Spinal cord (tissue), 10 donors: ENCODE measurements around the gene PDGFRB. TPM values are rescaled to one million over a fixed set of nuclear protein-coding genes. Genes with fewer than 3 reads are reported as not detected.

Experiments
- DNase-seq, 6 donors: peaks; one replicate each; pipeline versions ENCODE4 v3.0.0 to v3.0.0-alpha.2; 2013 to 2015; ENCODE audit warnings: low spot score in 6 of 6, low read depth in 4 of 6
- H3K27ac ChIP-seq: one replicate; pipeline ENCODE4 v1.5.1; 2013; ENCODE audit warnings: low read depth, low read length, control low read depth
- H3K27me3 ChIP-seq: one replicate; pipeline ENCODE4 v1.6.1; 2013; ENCODE audit warnings: low read length; ENCODE audit not compliant: control insufficient read depth, insufficient read depth
- H3K36me3 ChIP-seq: one replicate; pipeline ENCODE4 v1.6.1; 2013; ENCODE audit warnings: low read length; ENCODE audit not compliant: control insufficient read depth, insufficient read depth
- H3K4me1 ChIP-seq: one replicate; pipeline ENCODE4 v1.6.1; 2013; ENCODE audit warnings: low read length; ENCODE audit not compliant: control insufficient read depth, insufficient read depth
- H3K4me3 ChIP-seq: one replicate; pipeline ENCODE4 v1.5.1; 2013; ENCODE audit warnings: low read depth, low read length, control low read depth
- H3K9me3 ChIP-seq: one replicate; pipeline ENCODE4 v1.6.1; 2013; ENCODE audit warnings: low read length; ENCODE audit not compliant: control insufficient read depth, insufficient read depth
- WGBS: methylation state at CpG from one replicate; pipeline ENCODE4 v1.1.5; 2013; ENCODE audit warnings: missing lambda C conversion rate; ENCODE audit not compliant: insufficient coverage; 5-methylcytosine and 5-hydroxymethylcytosine counted together
- polyA plus RNA-seq, 2 donors: library from polyadenylated mRNA; unstranded; fragments of 120-200 nt; gene quantifications; one replicate each; pipeline ENCODE4 v1.2.1, GENCODE V29; 2013; ENCODE audit not compliant: insufficient read length in 2 of 2
- small RNA-seq: library from RNA; depleted of rRNA; stranded (forward); fragments of <200 nt; gene quantifications from one replicate; pipeline ENCODE3, GENCODE V24; 2014; ENCODE audit warnings: low replicate concordance
- total RNA-seq, 2 donors: library from RNA; depleted of rRNA in 1 of 2; stranded (reverse); fragments of 120-200 nt in 1 of 2; fragments of >200 nt in 1 of 2; gene quantifications; one replicate each; pipeline versions ENCODE4 v1.2.3 to v1.2.4, GENCODE V29; 2013 to 2014
- donor health status: healthy.

Gene PDGFRB
- total and polyA plus RNA-seq, 4 donors, result 53.0 to 121 (median 85.2) TPM

DNA sequence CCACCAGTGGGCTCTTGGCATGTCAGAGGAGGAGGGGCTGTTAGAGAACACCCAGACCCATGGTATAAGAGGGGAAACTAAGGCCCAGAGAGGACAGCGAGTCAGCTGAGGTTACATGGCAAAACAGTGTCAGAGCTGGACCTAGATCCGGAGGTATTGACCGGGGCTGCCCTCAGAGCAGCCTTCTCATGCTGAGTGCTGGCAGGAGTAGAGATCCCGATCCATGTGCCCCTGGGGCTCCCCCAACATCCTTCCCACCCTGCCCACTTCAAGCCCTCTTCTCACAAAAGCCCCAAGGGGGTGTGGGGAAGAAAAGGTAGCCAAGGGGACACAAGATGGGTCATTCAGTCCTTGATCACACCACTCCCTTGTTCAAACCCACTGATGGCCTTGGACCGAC is 89.2 kb downstream of the PDGFRB start:
- WGBS, result 100% methylated on average over 4 of the region's 5 CpGs
- no peak for DNase-seq
- Histone ChIP-seq H3K27ac (no peak overlapping the region), H3K27me3 (no peaks in the 10 kb centered on the region), H3K4me1 (peaks cover 17% of the 10 kb centered on the region), H3K36me3 (no peaks in the 10 kb centered on the region), H3K4me3 (no peak overlapping the region), H3K9me3 (no peaks in the 10 kb centered on the region)

DNA sequence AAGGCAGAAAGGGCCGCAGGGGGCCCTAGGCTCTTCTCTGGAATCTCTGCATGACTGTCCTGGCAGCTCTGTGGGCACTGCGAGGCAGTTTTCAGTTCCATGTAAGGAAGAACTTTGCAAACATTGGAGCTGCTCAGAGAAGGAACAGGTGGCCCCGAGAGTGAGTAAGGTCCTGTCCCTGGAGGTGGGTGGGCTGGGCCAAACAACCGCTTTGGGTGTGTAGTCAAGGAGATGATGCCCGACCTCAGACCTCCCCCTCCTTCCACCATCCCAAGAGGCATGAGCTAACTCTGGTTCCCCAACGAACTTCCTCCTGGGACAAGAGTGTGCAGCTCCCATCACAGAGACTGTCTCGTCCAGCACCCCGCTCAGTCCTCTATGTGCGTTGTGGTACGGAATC is 89.8 kb downstream of the PDGFRB start:
- Histone ChIP-seq H3K4me1 (peaks cover 17% of the 10 kb centered on the region), H3K4me3 (no peak overlapping the region), H3K27ac (no peak overlapping the region), H3K27me3 (no peaks in the 10 kb centered on the region), H3K9me3 (no peaks in the 10 kb centered on the region), H3K36me3 (no peaks in the 10 kb centered on the region)
- no peak for DNase-seq
- 87% methylated on average over 7 of the region's 10 CpGs for WGBS

DNA sequence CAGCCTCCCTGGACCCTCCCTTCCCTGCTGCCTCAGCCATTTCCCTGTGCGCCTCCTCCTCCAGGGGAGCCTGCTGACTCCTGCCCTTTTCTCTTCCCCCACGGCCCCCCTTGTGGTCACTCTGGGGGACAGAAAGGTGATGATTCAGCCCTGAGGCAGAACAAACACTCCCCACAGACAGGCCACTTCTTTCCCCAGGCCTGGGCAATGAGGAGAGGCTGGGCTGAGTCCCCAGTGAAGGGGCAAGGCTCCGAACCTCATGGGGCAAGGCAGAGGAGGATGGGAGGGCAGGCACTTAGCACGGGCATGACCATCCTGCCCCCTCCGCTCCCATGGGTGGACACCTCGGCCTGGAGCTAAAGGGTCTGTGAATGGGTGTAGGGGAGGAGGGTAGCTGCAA is 90.3 kb downstream of the PDGFRB start:
- H3K9me3 ChIP-seq, result no peaks in the 10 kb centered on the region
- H3K27me3 ChIP-seq, result no peaks in the 10 kb centered on the region
- no peaks in the 10 kb centered on the region for H3K36me3 ChIP-seq
- H3K27ac ChIP-seq, result no peak overlapping the region
- peak in 1 of 6 donors; percentile 23 for DNase-seq
- H3K4me3 ChIP-seq, result no peak overlapping the region
- WGBS, result 64% methylated on average over 4 of the region's 6 CpGs
- H3K4me1 ChIP-seq, result peaks cover 17% of the 10 kb centered on the region

DNA sequence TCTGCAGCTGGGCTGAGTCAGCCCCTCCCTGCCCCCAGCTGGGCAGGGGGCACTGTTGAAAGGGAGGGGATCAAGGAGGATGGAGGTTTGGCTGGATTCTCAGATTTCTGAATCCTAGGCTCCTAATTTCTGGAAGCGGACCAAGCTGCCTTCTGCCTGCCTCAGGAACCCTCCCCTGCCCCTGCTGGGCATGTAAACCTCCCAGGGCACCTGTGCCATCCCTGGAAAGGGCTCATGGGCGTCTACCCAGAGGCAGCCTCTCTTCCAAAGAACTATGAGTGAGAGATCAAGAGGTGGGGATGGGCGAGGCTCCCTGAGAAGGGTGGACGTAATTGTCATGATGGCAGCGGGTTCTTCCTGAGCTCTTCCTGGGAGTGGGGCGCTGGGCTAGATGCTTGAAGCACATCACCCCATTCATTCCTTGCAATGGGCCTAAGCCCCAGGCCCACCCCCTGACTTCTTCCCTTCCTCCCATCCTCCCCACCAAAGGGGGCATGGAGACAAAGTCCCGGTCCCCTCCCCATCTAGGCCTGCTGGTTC is 90.9 kb downstream of the PDGFRB start:
- peaks cover 17% of the 10 kb centered on the region for H3K4me1 ChIP-seq

More for the DNA sequence above, 90.9 kb downstream of the PDGFRB start:
- 100% methylated on average over 1 of the region's 7 CpGs for WGBS
- H3K4me3 ChIP-seq, result no peak overlapping the region
- no peaks in the 10 kb centered on the region for H3K9me3 ChIP-seq
- no peaks in the 10 kb centered on the region for H3K36me3 ChIP-seq
- H3K27ac ChIP-seq, result no peak overlapping the region
- H3K27me3 ChIP-seq, result no peaks in the 10 kb centered on the region
- no peak for DNase-seq

Small RNA genes lying within 50 kb of the gene (small RNA-seq; reads per million reads assigned to genes)
- gene RF00019, result not detected

Other genes starting within 250 kb of the PDGFRB start
- gene PDE6A, start 211.1 kb downstream of the PDGFRB start, total RNA-seq, result under 1 TPM; 0.10 to 0.44 TPM
- gene PDE6A, start 211.1 kb downstream of the PDGFRB start, polyA plus RNA-seq, result under 1 TPM; 0.06 to 0.24 TPM
- 100 to 1,000 TPM in 1 of 2 donors, 10 to 100 TPM in 1; 85.6 to 173 TPM for gene SLC26A2, start 195.1 kb downstream of the PDGFRB start, total RNA-seq
- 10 to 100 TPM in 1 of 2 donors, 1 to 10 TPM in 1; 9.3 to 18.0 TPM for gene SLC26A2, start 195.1 kb downstream of the PDGFRB start, polyA plus RNA-seq
- 1 to 10 TPM; 5.4 to 7.5 TPM for gene TIGD6, start 155.2 kb downstream of the PDGFRB start, total RNA-seq
- 1 to 10 TPM; 4.2 to 5.5 TPM for gene TIGD6, start 155.2 kb downstream of the PDGFRB start, polyA plus RNA-seq
- 10 to 100 TPM; 28.3 to 33.3 TPM for gene HMGXB3, start 155.1 kb downstream of the PDGFRB start, total RNA-seq
- gene HMGXB3, start 155.1 kb downstream of the PDGFRB start, polyA plus RNA-seq, result 10 to 100 TPM; 29.4 to 36.9 TPM
- gene CSF1R, start 69.3 kb downstream of the PDGFRB start, total RNA-seq, result 10 to 100 TPM; 16.8 to 40.7 TPM
- gene CSF1R, start 69.3 kb downstream of the PDGFRB start, polyA plus RNA-seq, result 10 to 100 TPM; 54.8 to 66.5 TPM
- under 1 TPM in 1 of 2 donors, not detected in 1; 0.28 TPM for gene CDX1, start 10.9 kb upstream of the PDGFRB start, total RNA-seq
- not detected for gene CDX1, start 10.9 kb upstream of the PDGFRB start, polyA plus RNA-seq
- gene SLC6A7, start 34.2 kb upstream of the PDGFRB start, total RNA-seq, result 10 to 100 TPM in 1 of 2 donors, 1 to 10 TPM in 1; 4.4 to 11.3 TPM
- 10 to 100 TPM; 23.1 to 33.1 TPM for gene SLC6A7, start 34.2 kb upstream of the PDGFRB start, polyA plus RNA-seq
- 10 to 100 TPM in 1 of 2 donors, 1 to 10 TPM in 1; 5.7 to 26.1 TPM for gene CAMK2A, start 133.9 kb upstream of the PDGFRB start, total RNA-seq
- 10 to 100 TPM; 21.0 to 26.8 TPM for gene CAMK2A, start 133.9 kb upstream of the PDGFRB start, polyA plus RNA-seq
- gene ARSI, start 147.1 kb upstream of the PDGFRB start, total RNA-seq, result 10 to 100 TPM in 1 of 2 donors, 1 to 10 TPM in 1; 5.4 to 17.5 TPM
- gene ARSI, start 147.1 kb upstream of the PDGFRB start, polyA plus RNA-seq, result 1 to 10 TPM; 1.3 to 5.0 TPM
- gene TCOF1, start 201.9 kb upstream of the PDGFRB start, total RNA-seq, result 10 to 100 TPM in 1 of 2 donors, 1 to 10 TPM in 1; 8.7 to 22.5 TPM
- gene TCOF1, start 201.9 kb upstream of the PDGFRB start, polyA plus RNA-seq, result 10 to 100 TPM; 22.2 to 26.3 TPM